ENCODE measurements around the gene SLC35F1. TPM values are rescaled to one million over a fixed set of nuclear protein-coding genes. Genes with fewer than 3 reads are reported as not detected.

SLC35F1 gene
- total and polyA plus RNA-seq, 10 of the 15 experiments (the other 5 are each of a cell fraction or from before 2014, with no cell fraction given) = 0.01 TPM; not detected in 9

GRCh38 chr6:117989086-117989485 is 82.0 kb downstream of the SLC35F1 start (continued):
- no peak for TF ChIP-seq E2F4 (IDR thresholded peaks at IDR 0.05; ENCODE audit: low read depth, low read length)
- TF ChIP-seq GATAD2B (conservative IDR thresholded peaks at IDR 0.05; ENCODE audit: low read depth) = no peak
- no peak for TF ChIP-seq SIN3A (IDR thresholded peaks at IDR 0.05; ENCODE audit: low read depth, low read length)
- no peak for TF ChIP-seq ZBTB4 (CRISPR knock-in tag; IDR thresholded peaks at IDR 0.05)
- no peak for TF ChIP-seq RELA (IDR thresholded peaks at IDR 0.05; ENCODE audit: borderline replicate concordance, partially characterized antibody)
- no peak for TF ChIP-seq RCOR1 (conservative IDR thresholded peaks at IDR 0.05; ENCODE audit: low read depth, low read length)

GRCh38 chr6:117990151-117990550 is 83.1 kb downstream of the SLC35F1 start:
- H3K4me2 ChIP-seq (ENCODE audit: control insufficient read depth, insufficient read depth) = no peak overlapping the region
- no peak for TF ChIP-seq ZBTB33 (IDR thresholded peaks at IDR 0.05)
- no peak for TF ChIP-seq YY1 (IDR thresholded peaks at IDR 0.05; ENCODE audit: low read depth, low read length)
- TF ChIP-seq E2F4 (IDR thresholded peaks at IDR 0.05; ENCODE audit: low read depth, low read length) = no peak
- no peak for TF ChIP-seq FOXM1 (IDR thresholded peaks at IDR 0.05; ENCODE audit: low read depth, low read length)
- TF ChIP-seq TARDBP (IDR thresholded peaks at IDR 0.05; ENCODE audit: borderline replicate concordance) = no peak
- TF ChIP-seq BCL11A (IDR thresholded peaks at IDR 0.05; ENCODE audit: low read depth, low read length) = no peak
- TF ChIP-seq TCF3 (IDR thresholded peaks at IDR 0.05; ENCODE audit: borderline replicate concordance, insufficient read depth, low read depth, low read length) = no peak
- TF ChIP-seq ZZZ3 (IDR thresholded peaks at IDR 0.05; ENCODE audit: control insufficient read depth, insufficient read length, low read depth) = no peak
- H3K36me3 ChIP-seq (ENCODE audit: control insufficient read depth in 2 of 2, insufficient read depth in 2 of 2, low read length in 1 of 2) = no peaks in the 10 kb centered on the region
- in situ Hi-C loops (cut with MboI) (loop anchor here (25.0 kb wide), 1 partner anchor 797 kb away; no protein-coding TSS in a partner anchor), intact Hi-C loops (cut with micrococcal nuclease; ENCODE audit: unreplicated experiment) (no loop called here)
- H3K79me2 ChIP-seq (ENCODE audit: control insufficient read depth, insufficient read depth, low read length) = no peaks in the 10 kb centered on the region
- WGBS (ENCODE audit: insufficient coverage, insufficient replicate concordance, low lambda C conversion rate, missing lambda C conversion rate) = 58% methylated on average over 1 of the region's 1 CpG
- no peaks in the 10 kb centered on the region for H3K4me1 ChIP-seq (ENCODE audit: control insufficient read depth, insufficient read depth, low read length)
- FAIRE-seq (no peak), ATAC-seq (no peak), DNase-seq (ENCODE audit: low read depth, low spot score) (no peak)
- CTCF ChIA-PET = interaction anchor here (1.1 to 2.3 kb wide), 3 partner anchors 12 to 115 kb away, joined by 3 to 10 read pairs (median 3); no protein-coding TSS in a partner anchor
- no peak overlapping the region for H3K4me3 ChIP-seq
- no peaks in the 10 kb centered on the region for H4K20me1 ChIP-seq (ENCODE audit: control insufficient read depth, insufficient read depth)
- SMC1A ChIA-PET (ENCODE audit: uncharacterized antibody, unreplicated experiment) = no interaction called here
- H3K27me3 ChIP-seq (replicated peaks in 1 of 2; ENCODE audit: control insufficient read depth in 2 of 2, insufficient read depth in 2 of 2, low read length in 1 of 2) = no peaks in the 10 kb centered on the region
- no TSS peak for BruUV-seq (replicated peaks)
- POLR2A ChIA-PET = no interaction called here
- no peak overlapping the region for H3K9ac ChIP-seq (ENCODE audit: control insufficient read depth, insufficient read depth, low read length)
- RAD21 ChIA-PET (ENCODE audit: unreplicated experiment) = no interaction called here
- no peak overlapping the region for H2AFZ ChIP-seq (ENCODE audit: control insufficient read depth, low read depth, low read length)
- H3K27ac ChIP-seq (ENCODE audit: control insufficient read depth, insufficient read depth) = no peak overlapping the region
- H3K9me3 ChIP-seq (replicated peaks; ENCODE audit: control insufficient read depth, insufficient read depth, low read length) = no peaks in the 10 kb centered on the region
